ENCODE results near the gene RPS19.

Gene RPS19

GRCh38 chr19:41859618-41860418 lies at the start of gene RPS19:
Gene RPS19, plus strand, starts transcription at chr19:41860255. Its CDS starts 520 bp downstream, at chr19:41860775.
- TF ChIP-seq CTCF (IDR thresholded peaks at IDR 0.05; ENCODE audit: low read depth, low read length, missing control alignments) = peak; percentile 59
- H3K4me3 ChIP-seq (replicated peaks; ENCODE audit: low read depth, low read length) = peak within 1 kb of the TSS; percentile 100
- peak; percentile 96 for DNase-seq (ENCODE audit: extremely low read depth, low read depth)

GRCh38 chr19:41810301-41810700 lies 49.8 kb upstream of the RPS19 start:
- no peak overlapping the region for H3K4me3 ChIP-seq (replicated peaks; ENCODE audit: low read depth, low read length)
- TF ChIP-seq CTCF (IDR thresholded peaks at IDR 0.05; ENCODE audit: low read depth, low read length, missing control alignments) = no peak
- DNase-seq (ENCODE audit: extremely low read depth, low read depth) = no peak

GRCh38 chr19:41811036-41811435 lies 49.0 kb upstream of the RPS19 start:
- TF ChIP-seq CTCF (IDR thresholded peaks at IDR 0.05; ENCODE audit: low read depth, low read length, missing control alignments) = no peak
- H3K4me3 ChIP-seq (replicated peaks; ENCODE audit: low read depth, low read length) = no peak overlapping the region
- no peak for DNase-seq (ENCODE audit: extremely low read depth, low read depth)

GRCh38 chr19:41811981-41812380 lies 48.1 kb upstream of the RPS19 start:
- no peak overlapping the region for H3K4me3 ChIP-seq (replicated peaks; ENCODE audit: low read depth, low read length)
- no peak for DNase-seq (ENCODE audit: extremely low read depth, low read depth)
- no peak for TF ChIP-seq CTCF (IDR thresholded peaks at IDR 0.05; ENCODE audit: low read depth, low read length, missing control alignments)

- no peak for TF ChIP-seq CTCF (IDR thresholded peaks at IDR 0.05; ENCODE audit: low read depth, low read length, missing control alignments)
- no peak for DNase-seq (ENCODE audit: extremely low read depth, low read depth)
These were observed 46.1 kb upstream of the RPS19 start for GRCh38 chr19:41813911-41814310.

GRCh38 chr19:41815301-41815700 lies 44.8 kb upstream of the RPS19 start:
- TF ChIP-seq CTCF (IDR thresholded peaks at IDR 0.05; ENCODE audit: low read depth, low read length, missing control alignments) = no peak
- H3K4me3 ChIP-seq (replicated peaks; ENCODE audit: low read depth, low read length) = no peak overlapping the region
- no peak for DNase-seq (ENCODE audit: extremely low read depth, low read depth)

More at GRCh38 chr19:41813911-41814310, 46.1 kb upstream of the RPS19 start:
- H3K4me3 ChIP-seq (replicated peaks; ENCODE audit: low read depth, low read length) = no peak overlapping the region
